Fibroblast of pulmonary artery (primary cell): ENCODE results near the gene PHLDB3.

Source experiments
- DNase-seq: peaks from one replicate; pipeline ENCODE4 v3.0.0-alpha.2; 2010; ENCODE audit warnings: low read depth
- H3K4me3 ChIP-seq: replicated peaks from 2 replicates; pipeline ENCODE4 v1.5.1; 2011; ENCODE audit warnings: low read depth, mild to moderate bottlenecking, control low read depth, low read length, moderate library complexity
- TF ChIP-seq, protein P1 (sequence below): IDR thresholded peaks from 2 replicates; pipeline ENCODE4 v1.5.1; 2011; ENCODE audit warnings: mild to moderate bottlenecking, control low read depth, low read length, inconsistent platforms; ENCODE audit errors: missing control alignments

The PHLDB3 gene

GRCh38 chr19:43485951-43486350 lies 18.6 kb downstream of the PHLDB3 start:
- DNase-seq, result no peak
- H3K4me3 ChIP-seq, result no peak overlapping the region
- TF ChIP-seq, protein P1, sequence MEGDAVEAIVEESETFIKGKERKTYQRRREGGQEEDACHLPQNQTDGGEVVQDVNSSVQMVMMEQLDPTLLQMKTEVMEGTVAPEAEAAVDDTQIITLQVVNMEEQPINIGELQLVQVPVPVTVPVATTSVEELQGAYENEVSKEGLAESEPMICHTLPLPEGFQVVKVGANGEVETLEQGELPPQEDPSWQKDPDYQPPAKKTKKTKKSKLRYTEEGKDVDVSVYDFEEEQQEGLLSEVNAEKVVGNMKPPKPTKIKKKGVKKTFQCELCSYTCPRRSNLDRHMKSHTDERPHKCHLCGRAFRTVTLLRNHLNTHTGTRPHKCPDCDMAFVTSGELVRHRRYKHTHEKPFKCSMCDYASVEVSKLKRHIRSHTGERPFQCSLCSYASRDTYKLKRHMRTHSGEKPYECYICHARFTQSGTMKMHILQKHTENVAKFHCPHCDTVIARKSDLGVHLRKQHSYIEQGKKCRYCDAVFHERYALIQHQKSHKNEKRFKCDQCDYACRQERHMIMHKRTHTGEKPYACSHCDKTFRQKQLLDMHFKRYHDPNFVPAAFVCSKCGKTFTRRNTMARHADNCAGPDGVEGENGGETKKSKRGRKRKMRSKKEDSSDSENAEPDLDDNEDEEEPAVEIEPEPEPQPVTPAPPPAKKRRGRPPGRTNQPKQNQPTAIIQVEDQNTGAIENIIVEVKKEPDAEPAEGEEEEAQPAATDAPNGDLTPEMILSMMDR, result no peak

DNA sequence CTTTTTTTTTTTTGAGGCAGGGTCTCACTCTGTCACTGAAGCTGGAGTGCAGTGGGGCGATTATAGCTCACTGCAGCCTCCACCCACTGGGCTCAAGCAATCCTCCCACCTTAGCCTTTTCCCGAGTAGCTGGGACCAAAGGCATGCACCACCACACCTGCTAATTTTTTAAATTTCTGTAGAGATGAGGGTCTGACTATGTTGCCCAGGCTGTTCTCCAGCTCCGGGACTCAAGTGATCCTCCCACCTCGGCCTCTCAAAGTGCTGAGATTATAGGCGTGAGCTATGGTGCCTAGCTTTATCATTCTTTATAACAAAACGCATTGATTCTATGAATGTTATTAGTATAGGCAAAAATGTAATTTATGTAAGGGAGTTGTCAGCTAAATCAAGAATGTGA lies 21.3 kb downstream of the PHLDB3 start:
- H3K4me3 ChIP-seq, result no peak overlapping the region
- DNase-seq, result no peak
- TF ChIP-seq, protein P1, result no peak

DNA sequence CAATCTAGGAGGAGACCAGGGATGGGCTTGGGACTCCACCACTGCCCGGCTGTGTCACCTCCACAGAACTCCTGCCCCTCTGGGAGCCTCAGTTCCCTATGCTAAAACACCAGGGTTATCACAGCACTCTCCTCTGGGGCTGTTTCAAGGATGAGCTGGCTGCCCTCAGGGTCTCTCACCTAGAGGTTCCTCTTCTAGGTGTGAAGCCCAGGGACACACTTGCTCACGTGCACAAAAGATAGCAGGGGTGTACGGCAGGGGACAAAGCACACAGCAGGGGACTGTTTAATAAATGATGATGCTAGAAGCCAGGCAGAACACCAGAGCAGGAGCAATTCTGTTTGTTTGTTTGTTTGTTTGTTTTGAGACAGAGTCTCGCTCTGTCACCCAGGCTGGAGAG lies 22.4 kb downstream of the PHLDB3 start:
- DNase-seq, result no peak
- TF ChIP-seq, protein P1, result no peak
- H3K4me3 ChIP-seq, result no peak overlapping the region

GRCh38 chr19:43481701-43482100 lies 22.8 kb downstream of the PHLDB3 start:
- no peak overlapping the region for H3K4me3 ChIP-seq
- TF ChIP-seq, protein P1, result no peak
- DNase-seq, result no peak

DNA sequence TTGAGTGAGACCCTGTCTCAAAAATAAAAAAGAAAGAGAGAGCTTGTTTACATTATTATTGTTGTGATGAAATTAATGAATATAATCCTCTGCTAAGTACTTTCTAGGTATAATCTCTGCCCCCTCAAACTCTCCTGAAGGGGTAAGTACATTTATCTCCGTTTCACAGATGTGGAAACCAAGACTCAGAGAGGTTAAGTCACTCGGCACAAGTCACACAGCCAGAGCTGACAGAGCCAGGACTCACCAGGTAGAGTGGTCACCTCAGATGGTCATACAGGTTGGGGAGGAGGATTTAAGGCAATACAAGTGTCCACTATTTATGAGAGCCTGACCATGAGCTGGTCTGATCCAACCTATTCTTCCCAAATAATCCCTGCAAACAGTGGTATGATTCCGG lies 24.0 kb downstream of the PHLDB3 start:
- no peak for DNase-seq
- H3K4me3 ChIP-seq, result no peak overlapping the region
- TF ChIP-seq, protein P1, result no peak

DNA sequence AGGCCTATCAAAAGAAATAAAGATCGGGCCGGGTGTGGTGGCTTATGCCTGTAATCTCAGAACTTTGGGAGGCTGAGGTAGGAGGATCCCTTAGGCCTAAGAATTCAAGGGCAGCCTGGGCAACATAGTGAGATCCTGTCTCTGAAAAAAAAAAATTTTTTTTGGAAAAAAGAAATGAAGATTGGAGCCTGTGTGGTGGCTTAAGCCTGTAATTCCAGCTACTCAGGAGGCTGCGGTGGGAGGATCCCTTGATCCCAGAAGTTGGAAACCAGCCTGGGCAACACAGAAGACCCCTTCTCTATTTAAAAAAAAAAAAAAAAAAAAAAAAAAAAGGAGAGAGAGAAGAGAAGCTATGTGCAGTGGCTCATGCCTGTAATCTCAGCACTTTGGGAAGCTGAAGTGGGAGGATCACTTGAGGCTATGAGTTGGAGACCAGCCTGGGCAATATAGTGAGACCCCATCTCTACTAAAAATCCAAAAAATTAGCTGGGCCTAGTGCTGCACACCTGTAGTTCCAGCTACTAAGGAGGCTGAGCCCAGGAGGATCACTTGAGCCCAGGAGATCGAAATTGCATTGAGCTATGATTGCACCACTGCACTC lies 24.5 kb downstream of the PHLDB3 start:
- TF ChIP-seq, protein P1, result no peak
- H3K4me3 ChIP-seq, result no peak overlapping the region
- no peak for DNase-seq

- TF ChIP-seq, protein P1, result no peak
- DNase-seq, result no peak
- no peak overlapping the region for H3K4me3 ChIP-seq
Observed at GRCh38 chr19:43479226-43479625, 25.3 kb downstream of the PHLDB3 start.
